ENCODE data around the gene YAP1. TPM values are rescaled to one million over a fixed set of nuclear protein-coding genes. Genes with fewer than 3 reads are reported as not detected.
A peak's percentile ranks its signal among the peaks of the same experiment; 100 is the strongest.

Gene YAP1
- total RNA-seq, 2 experiments from 2014 or later, result 0.04 to 0.06 TPM

- H3K9me3 Mint-ChIP-seq, result no peaks in the 10 kb centered on the region
- H3K4me1 Mint-ChIP-seq, result peaks cover 10% of the 10 kb centered on the region
- peak overlapping the region; percentile 74 for H3K4me3 Mint-ChIP-seq
- peak; percentile 3 for DNase-seq
- no peak overlapping the region for H3K27ac Mint-ChIP-seq
- peaks cover 75% of the 10 kb centered on the region for H3K27me3 Mint-ChIP-seq
- peaks cover 2% of the 10 kb centered on the region for H3K36me3 Mint-ChIP-seq
Observed at GRCh38 chr11:102111011-102111786, 952 bp downstream of the YAP1 start.

GRCh38 chr11:102111787-102112508 lies 1.7 kb downstream of the YAP1 start:
- DNase-seq, result peak; percentile 14
- peak overlapping the region; percentile 74 for H3K4me3 Mint-ChIP-seq
- peaks cover 10% of the 10 kb centered on the region for H3K4me1 Mint-ChIP-seq
- peaks cover 76% of the 10 kb centered on the region for H3K27me3 Mint-ChIP-seq
- H3K27ac Mint-ChIP-seq, result no peak overlapping the region
- H3K36me3 Mint-ChIP-seq, result peaks cover 2% of the 10 kb centered on the region
- no peaks in the 10 kb centered on the region for H3K9me3 Mint-ChIP-seq

- Mint-ChIP-seq H3K27me3 (peaks cover 77% of the 10 kb centered on the region), H3K4me1 (peaks cover 10% of the 10 kb centered on the region), H3K27ac (no peak overlapping the region), H3K4me3 (no peak overlapping the region), H3K36me3 (peaks cover 2% of the 10 kb centered on the region), H3K9me3 (no peaks in the 10 kb centered on the region)
- DNase-seq, result no peak
Observed at GRCh38 chr11:102112509-102112821, 2.2 kb downstream of the YAP1 start.

- H3K27me3 Mint-ChIP-seq, result peaks cover 72% of the 10 kb centered on the region
- H3K36me3 Mint-ChIP-seq, result peaks cover 2% of the 10 kb centered on the region
- H3K27ac Mint-ChIP-seq, result no peak overlapping the region
- no peak for DNase-seq
- H3K9me3 Mint-ChIP-seq, result no peaks in the 10 kb centered on the region
- no peak overlapping the region for H3K4me3 Mint-ChIP-seq
- peaks cover 10% of the 10 kb centered on the region for H3K4me1 Mint-ChIP-seq
Observed at GRCh38 chr11:102114032-102114431, 3.8 kb downstream of the YAP1 start.

GRCh38 chr11:102115557-102115956 lies 5.3 kb downstream of the YAP1 start:
- no peak overlapping the region for H3K27ac Mint-ChIP-seq
- H3K4me3 Mint-ChIP-seq, result no peak overlapping the region
- H3K4me1 Mint-ChIP-seq, result peaks cover 4% of the 10 kb centered on the region
- no peaks in the 10 kb centered on the region for H3K9me3 Mint-ChIP-seq
- peaks cover 64% of the 10 kb centered on the region for H3K27me3 Mint-ChIP-seq
- DNase-seq, result no peak
- no peaks in the 10 kb centered on the region for H3K36me3 Mint-ChIP-seq

- Mint-ChIP-seq H3K9me3 (no peaks in the 10 kb centered on the region), H3K4me1 (peaks cover 3% of the 10 kb centered on the region), H3K27me3 (peaks cover 67% of the 10 kb centered on the region), H3K4me3 (no peak overlapping the region), H3K27ac (no peak overlapping the region), H3K36me3 (no peaks in the 10 kb centered on the region)
- no peak for DNase-seq
Observed at GRCh38 chr11:102116453-102117205, 6.4 kb downstream of the YAP1 start.

- Mint-ChIP-seq H3K4me3 (no peak overlapping the region), H3K27me3 (peaks cover 66% of the 10 kb centered on the region), H3K36me3 (no peaks in the 10 kb centered on the region), H3K4me1 (no peaks in the 10 kb centered on the region), H3K27ac (no peak overlapping the region), H3K9me3 (no peaks in the 10 kb centered on the region)
- no peak for DNase-seq
Observed at GRCh38 chr11:102117472-102118113, 7.3 kb downstream of the YAP1 start.

GRCh38 chr11:102118937-102119336 lies 8.7 kb downstream of the YAP1 start:
- no peaks in the 10 kb centered on the region for H3K4me1 Mint-ChIP-seq
- no peaks in the 10 kb centered on the region for H3K36me3 Mint-ChIP-seq
- no peak overlapping the region for H3K27ac Mint-ChIP-seq
- peaks cover 62% of the 10 kb centered on the region for H3K27me3 Mint-ChIP-seq
- no peaks in the 10 kb centered on the region for H3K9me3 Mint-ChIP-seq
- no peak overlapping the region for H3K4me3 Mint-ChIP-seq
- no peak for DNase-seq

GRCh38 chr11:102119997-102120396 lies 9.8 kb downstream of the YAP1 start:
- peaks cover 62% of the 10 kb centered on the region for H3K27me3 Mint-ChIP-seq
- no peak overlapping the region for H3K27ac Mint-ChIP-seq
- no peaks in the 10 kb centered on the region for H3K36me3 Mint-ChIP-seq
- peaks cover 1% of the 10 kb centered on the region for H3K9me3 Mint-ChIP-seq
- no peak overlapping the region for H3K4me3 Mint-ChIP-seq
- no peak for DNase-seq
- no peaks in the 10 kb centered on the region for H3K4me1 Mint-ChIP-seq

GRCh38 chr11:102120437-102120973 lies 10.3 kb downstream of the YAP1 start:
- no peak overlapping the region for H3K4me3 Mint-ChIP-seq
- no peaks in the 10 kb centered on the region for H3K36me3 Mint-ChIP-seq
- peaks cover 57% of the 10 kb centered on the region for H3K27me3 Mint-ChIP-seq
- peaks cover 1% of the 10 kb centered on the region for H3K9me3 Mint-ChIP-seq
- no peak overlapping the region for H3K27ac Mint-ChIP-seq
- no peaks in the 10 kb centered on the region for H3K4me1 Mint-ChIP-seq
- no peak for DNase-seq

GRCh38 chr11:102121329-102121728 lies 11.1 kb downstream of the YAP1 start:
- no peak for DNase-seq
- Mint-ChIP-seq H3K27me3 (peaks cover 50% of the 10 kb centered on the region), H3K27ac (no peak overlapping the region), H3K4me3 (no peak overlapping the region), H3K36me3 (no peaks in the 10 kb centered on the region), H3K4me1 (no peaks in the 10 kb centered on the region), H3K9me3 (peaks cover 1% of the 10 kb centered on the region)

- Mint-ChIP-seq H3K36me3 (no peaks in the 10 kb centered on the region), H3K27me3 (peaks cover 22% of the 10 kb centered on the region), H3K4me1 (no peaks in the 10 kb centered on the region), H3K4me3 (no peak overlapping the region), H3K9me3 (no peaks in the 10 kb centered on the region), H3K27ac (no peak overlapping the region)
- DNase-seq, result no peak
Observed at GRCh38 chr11:102134597-102134996, 24.4 kb downstream of the YAP1 start.

GRCh38 chr11:102135256-102135655 lies 25.0 kb downstream of the YAP1 start:
- H3K36me3 Mint-ChIP-seq, result no peaks in the 10 kb centered on the region
- H3K4me1 Mint-ChIP-seq, result no peaks in the 10 kb centered on the region
- no peaks in the 10 kb centered on the region for H3K9me3 Mint-ChIP-seq
- H3K27ac Mint-ChIP-seq, result no peak overlapping the region
- no peak overlapping the region for H3K4me3 Mint-ChIP-seq
- DNase-seq, result no peak
- H3K27me3 Mint-ChIP-seq, result peaks cover 17% of the 10 kb centered on the region

- no peaks in the 10 kb centered on the region for H3K36me3 Mint-ChIP-seq
- H3K9me3 Mint-ChIP-seq, result no peaks in the 10 kb centered on the region
- no peak for DNase-seq
- no peak overlapping the region for H3K4me3 Mint-ChIP-seq
- no peaks in the 10 kb centered on the region for H3K4me1 Mint-ChIP-seq
- H3K27ac Mint-ChIP-seq, result no peak overlapping the region
- H3K27me3 Mint-ChIP-seq, result peaks cover 11% of the 10 kb centered on the region
Observed at GRCh38 chr11:102138223-102138622, 28.0 kb downstream of the YAP1 start.

- Mint-ChIP-seq H3K36me3 (no peaks in the 10 kb centered on the region), H3K4me1 (no peaks in the 10 kb centered on the region), H3K27me3 (peaks cover 10% of the 10 kb centered on the region), H3K27ac (no peak overlapping the region), H3K4me3 (no peak overlapping the region), H3K9me3 (no peaks in the 10 kb centered on the region)
- no peak for DNase-seq
Observed at GRCh38 chr11:102138670-102139069, 28.4 kb downstream of the YAP1 start.

Measured in activated naive CD8-positive, alpha-beta T cell treated with anti-CD3 and anti-CD28 coated beads for 36 hours (primary cell).